Brain microvascular endothelial cell (primary cell): ENCODE measurements around the gene CAMK4.

Experiments
- DNase-seq: peaks from one replicate; pipeline ENCODE4 v3.0.0-alpha.2; 2020
- H3K27ac ChIP-seq: fragments of 250-450 bp; sonication (Bioruptor Pico); 2 replicates; pipeline ENCODE4 v1.5.1; 2020; ENCODE audit warnings: mild to moderate bottlenecking, moderate library complexity
- H3K27me3 ChIP-seq: fragments of 250-450 bp; sonication (Bioruptor Pico); replicated peaks from 2 replicates; pipeline ENCODE4 v1.5.1; 2020; ENCODE audit warnings: mild to moderate bottlenecking
- H3K36me3 ChIP-seq: fragments of 250-450 bp; sonication (Bioruptor Pico); replicated peaks from 2 replicates; pipeline ENCODE4 v1.5.1; 2020; ENCODE audit warnings: mild to moderate bottlenecking
- H3K4me3 ChIP-seq: 2 replicates; pipeline ENCODE4 v1.5.1; 2011; ENCODE audit warnings: low read depth, mild to moderate bottlenecking, control low read depth, low read length, moderate library complexity
- CTCF ChIP-seq: IDR thresholded peaks from 2 replicates; pipeline ENCODE4 v1.5.1; 2011; ENCODE audit warnings: low read depth, mild to moderate bottlenecking, moderate library complexity, low read length, control low read depth, inconsistent platforms; ENCODE audit errors: missing control alignments
- in situ Hi-C: cut with HindIII; loops from 2 replicates; pipeline ENCODE4 v1.10.0; 2017; ENCODE audit warnings: low sequenced_read_pairs, low pct_ligation_motif_present

The CAMK4 gene

GRCh38 chr5:111198281-111198966, 25.8 kb upstream of the CAMK4 start:
- no peak for DNase-seq
- H3K27me3 ChIP-seq = no peaks in the 10 kb centered on the region
- no peak overlapping the region for H3K4me3 ChIP-seq
- in situ Hi-C loops = no loop called here
- H3K27ac ChIP-seq = no peak overlapping the region
- TF ChIP-seq CTCF = no peak
- no peaks in the 10 kb centered on the region for H3K36me3 ChIP-seq

- in situ Hi-C loops = no loop called here
- Histone ChIP-seq H3K27me3 (no peaks in the 10 kb centered on the region), H3K36me3 (no peaks in the 10 kb centered on the region), H3K27ac (no peak overlapping the region), H3K4me3 (no peak overlapping the region)
- TF ChIP-seq CTCF = no peak
- no peak for DNase-seq
Measured at GRCh38 chr5:111200828-111201227, 23.4 kb upstream of the CAMK4 start.

GRCh38 chr5:111201705-111202104, 22.5 kb upstream of the CAMK4 start:
- no peaks in the 10 kb centered on the region for H3K36me3 ChIP-seq
- no peak for TF ChIP-seq CTCF
- no peak for DNase-seq
- in situ Hi-C loops = no loop called here
- no peak overlapping the region for H3K27ac ChIP-seq
- no peak overlapping the region for H3K4me3 ChIP-seq
- H3K27me3 ChIP-seq = no peaks in the 10 kb centered on the region

GRCh38 chr5:111211341-111211740, 12.8 kb upstream of the CAMK4 start:
- DNase-seq = no peak
- TF ChIP-seq CTCF = no peak
- Histone ChIP-seq H3K4me3 (no peak overlapping the region), H3K27me3 (no peaks in the 10 kb centered on the region), H3K36me3 (no peaks in the 10 kb centered on the region), H3K27ac (no peak overlapping the region)
- in situ Hi-C loops = no loop called here

- Histone ChIP-seq H3K27ac (no peak overlapping the region), H3K27me3 (no peaks in the 10 kb centered on the region), H3K36me3 (no peaks in the 10 kb centered on the region), H3K4me3 (no peak overlapping the region)
- no peak for DNase-seq
- no peak for TF ChIP-seq CTCF
- in situ Hi-C loops = no loop called here
Measured at GRCh38 chr5:111214052-111214742, 10.0 kb upstream of the CAMK4 start.
